MM.1S (cell line): Measurements from ENCODE around the gene GRHPR.

Experiments used
- CTCF ChIP-seq: fragments of 300-600 bp; sonication (generic); IDR thresholded peaks from 2 replicates; pipeline ENCODE4 v1.5.1; 2016; ENCODE audit warnings: antibody characterized with exemption, low read length, mixed read lengths
- EZH2 ChIP-seq: fragments of 300-600 bp; sonication (generic); optimal IDR thresholded peaks from 2 replicates; pipeline ENCODE3; 2017; ENCODE audit warnings: low read depth, mild to moderate bottlenecking, antibody characterized with exemption, low read length, mixed read lengths

GRCh38 chr9:37424204-37424685 lies 1.7 kb downstream of the GRHPR start:
- no peak for TF ChIP-seq CTCF
- TF ChIP-seq EZH2: no peak
